ENCODE results near the gene FOXF1.

FOXF1 gene

GRCh38 chr16:86519649-86520316, 9.5 kb downstream of the FOXF1 start:
- DNase-seq, result no peak

DNA sequence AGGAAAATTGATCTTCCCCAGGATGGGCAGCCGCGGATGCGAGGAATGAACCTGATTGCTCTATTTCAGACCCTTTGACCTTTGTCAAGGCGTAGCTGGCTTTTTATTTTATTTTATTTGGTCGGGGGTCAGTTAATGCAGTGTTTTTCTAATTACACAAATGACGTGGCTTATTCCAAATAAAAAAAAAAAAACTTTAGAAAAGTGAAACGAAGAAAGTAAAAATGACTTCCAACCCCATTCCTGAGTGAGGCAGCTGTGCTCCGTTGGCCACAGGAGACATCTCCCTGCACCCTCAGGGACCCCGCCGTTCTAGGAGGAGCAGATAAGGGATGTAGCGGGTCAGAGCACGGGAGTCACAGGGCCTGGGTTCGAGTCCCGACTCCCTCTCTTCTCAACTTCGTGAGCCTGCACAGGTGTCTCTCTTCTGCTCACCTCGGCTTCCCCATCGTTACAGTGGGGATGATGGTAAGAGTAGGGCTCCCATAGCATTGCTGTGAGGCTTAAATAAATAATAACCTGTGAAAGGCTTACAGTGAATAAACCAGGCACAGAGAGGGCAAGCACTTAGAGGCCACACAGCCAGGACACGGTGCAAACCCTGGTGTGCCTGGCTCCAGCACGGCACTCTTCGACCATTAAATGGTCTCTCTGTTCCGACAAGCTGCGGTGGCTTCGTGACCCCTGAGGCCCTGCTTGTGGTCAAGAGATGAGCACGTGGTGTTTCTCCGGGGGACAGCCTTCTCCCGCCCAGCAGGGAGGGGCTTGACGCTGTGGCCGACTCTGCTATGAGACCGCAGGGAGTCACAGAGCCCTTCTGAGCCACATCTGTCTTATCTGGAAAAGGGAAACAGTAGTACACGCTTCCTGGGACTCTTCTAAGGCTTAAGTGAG, 10.2 kb downstream of the FOXF1 start:
- DNase-seq, result no peak

DNA sequence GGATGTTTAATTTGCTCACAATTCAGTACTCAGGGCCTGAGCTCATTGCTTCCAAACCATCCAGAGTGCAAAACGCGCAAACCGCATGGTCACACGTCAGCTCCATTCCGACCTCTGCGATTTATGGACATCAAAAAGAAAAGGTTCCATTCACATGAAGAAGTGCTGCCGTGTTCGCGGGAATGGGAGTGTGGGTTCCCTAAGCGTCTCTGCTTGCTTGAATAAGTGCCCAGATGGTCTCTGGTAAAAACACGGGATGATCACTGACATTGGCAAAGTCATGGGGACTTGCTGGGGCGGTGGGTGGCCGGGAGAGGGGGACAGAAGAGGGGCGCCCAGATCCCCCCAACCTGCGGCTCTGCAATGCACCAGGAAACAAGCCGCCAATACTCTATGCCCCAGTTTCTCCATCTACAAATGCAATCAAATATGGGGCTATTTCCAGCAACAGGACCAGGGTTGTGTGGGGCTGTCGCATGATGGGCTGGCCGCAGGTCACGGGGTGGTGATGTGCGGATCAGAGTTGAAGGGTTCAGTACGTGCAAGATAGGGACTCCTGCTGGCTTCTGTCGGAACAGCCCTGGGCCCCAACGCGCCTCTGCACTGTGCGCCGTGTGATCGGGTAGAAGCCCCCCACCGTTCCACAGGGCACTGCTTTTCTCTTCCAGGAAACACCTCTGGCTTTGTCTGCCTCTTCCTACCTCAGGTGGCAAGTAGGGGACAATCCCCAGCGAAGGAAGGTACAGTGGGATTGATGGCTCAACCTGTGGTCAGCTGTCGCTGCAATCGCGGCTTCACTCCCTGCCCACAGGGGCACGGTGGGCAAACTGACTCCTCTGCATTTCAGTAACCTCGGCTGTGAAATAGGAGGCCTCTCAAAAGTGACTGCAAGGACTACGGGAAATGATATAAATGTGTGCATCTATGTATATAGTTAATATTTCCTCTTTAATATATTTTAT, 11.2 kb downstream of the FOXF1 start:
- no peak for DNase-seq

DNA sequence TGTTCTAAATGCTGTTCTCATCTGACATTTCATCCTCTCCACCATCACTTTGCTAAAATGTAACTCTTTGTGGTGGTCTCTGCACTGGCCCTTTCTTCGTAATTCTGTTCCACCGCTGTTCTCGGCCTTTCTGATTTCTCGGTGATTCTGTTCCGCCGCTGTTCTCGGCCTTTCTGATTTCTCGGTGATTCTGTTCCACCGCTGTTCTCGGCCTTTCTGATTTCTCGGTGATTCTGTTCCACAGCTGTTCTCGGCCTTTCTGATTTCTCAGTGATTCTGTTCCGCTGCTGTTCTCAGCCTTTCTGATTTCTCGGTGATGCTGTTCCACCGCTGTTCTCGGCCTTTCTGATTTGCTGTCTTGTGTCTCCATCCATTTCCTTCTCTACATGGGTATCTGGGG, 12.3 kb downstream of the FOXF1 start:
- DNase-seq, result no peak

DNA sequence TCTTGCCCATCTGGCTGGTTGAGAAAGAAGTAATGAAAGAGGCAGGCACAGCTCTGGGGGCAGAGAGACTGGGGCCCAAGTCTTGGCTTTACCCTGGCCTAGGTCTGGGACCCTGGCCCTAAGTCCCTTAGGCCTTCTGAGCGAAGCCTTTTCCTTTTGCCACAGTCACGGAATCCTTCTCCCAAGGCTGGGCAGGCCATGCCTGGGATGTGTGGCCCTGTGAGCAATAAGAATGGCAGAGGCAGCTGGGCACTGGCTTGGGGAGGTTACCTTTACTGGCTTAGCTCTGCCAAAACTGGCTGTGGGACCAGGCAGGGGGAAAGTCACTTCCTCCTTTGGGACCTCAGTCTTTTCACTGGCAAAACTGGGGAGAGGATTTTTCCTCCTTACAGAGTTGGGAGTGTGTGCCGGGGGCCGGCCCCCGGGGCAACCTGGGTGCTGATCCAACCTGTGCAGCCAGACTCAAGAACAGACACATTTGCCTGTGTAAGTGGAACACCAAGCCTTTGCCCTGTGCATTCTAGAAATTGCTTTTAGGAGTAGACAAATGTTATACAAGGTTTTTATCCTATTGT, 12.9 kb downstream of the FOXF1 start:
- DNase-seq, result no peak

GRCh38 chr16:86524029-86524428, 13.7 kb downstream of the FOXF1 start:
- no peak for DNase-seq

DNA sequence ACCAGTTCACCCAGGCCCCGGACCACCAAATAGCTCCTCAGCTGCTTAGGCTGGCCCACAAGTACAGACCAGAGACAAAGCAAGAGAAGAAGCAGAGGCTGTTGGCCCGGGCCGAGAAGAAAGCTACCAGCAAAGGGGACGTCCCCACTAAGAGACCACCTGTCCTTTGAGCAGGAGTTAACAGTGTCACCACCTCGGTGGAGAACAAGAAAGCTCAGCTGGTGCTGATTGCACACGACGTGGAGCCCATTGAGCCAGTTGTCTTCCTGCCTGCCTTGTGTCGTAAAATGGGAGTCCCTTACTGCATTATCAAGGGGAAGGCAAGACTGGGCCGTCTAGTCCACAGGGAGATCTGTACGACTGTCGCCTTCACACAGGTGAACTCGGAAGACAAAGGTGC, 15.4 kb downstream of the FOXF1 start:
- no peak for DNase-seq

DNA sequence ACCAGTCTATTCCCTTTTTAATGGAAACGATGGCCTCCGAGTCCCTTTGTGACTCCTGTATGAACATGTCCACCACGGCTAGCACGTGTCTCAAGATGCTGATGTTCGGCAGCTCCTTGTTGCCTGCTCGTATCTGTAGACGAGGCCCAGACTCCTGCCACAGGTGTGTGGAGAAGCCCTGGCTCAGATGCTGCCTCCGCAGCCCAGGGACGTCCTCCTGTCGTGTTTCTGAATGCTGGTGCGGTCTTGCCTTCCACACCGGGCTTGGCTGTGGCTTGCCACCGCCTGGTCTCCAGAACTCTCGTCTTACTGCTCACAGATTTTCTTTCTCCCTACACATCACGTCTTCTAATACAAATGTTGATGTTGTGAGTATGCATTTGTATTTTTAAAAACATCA, 17.0 kb downstream of the FOXF1 start:
- no peak for DNase-seq

DNA sequence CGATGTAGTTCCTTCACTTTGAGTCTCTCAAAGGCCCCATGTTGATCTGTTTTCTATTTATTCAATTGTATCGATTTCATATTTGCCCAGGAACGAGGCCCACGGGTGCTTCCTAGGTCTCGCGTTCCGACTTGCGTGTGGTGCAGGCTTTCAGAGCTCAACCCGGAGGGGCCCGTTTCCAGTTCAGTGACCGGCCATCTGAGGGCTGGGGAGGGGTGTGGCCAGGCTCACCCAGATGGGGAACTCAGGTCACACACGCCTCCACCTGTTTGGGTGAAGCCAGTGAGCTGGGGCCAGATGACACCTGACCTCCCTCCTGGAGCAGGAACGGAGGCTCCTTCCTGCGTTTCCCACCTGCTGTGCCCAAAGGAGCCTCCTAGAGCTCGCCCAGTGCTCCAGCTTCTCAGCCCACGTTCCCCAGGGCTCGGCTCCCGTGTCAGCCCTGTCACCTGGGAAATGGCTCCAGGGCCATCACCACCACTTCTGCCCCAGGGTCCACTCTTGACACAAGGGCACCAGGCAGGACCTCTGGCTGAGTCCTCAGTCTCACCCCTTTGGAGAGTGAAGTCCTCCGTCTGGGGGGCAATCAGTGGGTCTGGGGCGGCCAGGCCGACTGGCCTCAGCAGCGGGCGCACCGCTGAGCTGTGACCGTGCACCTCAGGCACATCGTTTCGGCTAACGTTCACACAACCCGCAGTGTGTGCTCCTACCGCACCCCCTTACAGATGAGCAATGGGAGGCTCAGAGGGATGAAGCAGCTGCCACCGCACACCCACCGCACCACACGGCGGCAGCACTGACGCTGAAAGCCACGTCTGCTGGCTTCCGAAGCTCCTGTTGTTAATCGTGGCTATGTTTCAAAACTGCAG, 18.0 kb downstream of the FOXF1 start:
- DNase-seq, result no peak

DNA sequence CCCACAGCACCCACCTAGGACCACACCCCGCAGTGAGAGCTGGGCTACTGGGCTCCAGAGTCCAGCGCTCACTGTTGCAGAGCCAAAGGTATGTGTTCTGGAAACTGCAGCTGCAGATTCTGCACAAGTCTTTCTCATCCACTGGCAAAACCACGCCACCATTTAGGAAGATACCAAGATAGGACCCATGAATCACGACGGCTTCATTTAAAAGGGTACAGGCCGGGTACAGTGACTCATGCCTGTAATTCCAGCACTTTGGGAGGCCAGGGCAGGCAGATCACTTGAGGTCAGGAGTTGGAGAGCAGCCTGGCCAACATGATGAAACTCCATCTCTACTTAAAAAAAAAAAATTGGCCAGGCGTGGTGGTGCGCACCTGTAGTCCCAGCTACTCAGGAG, 18.8 kb downstream of the FOXF1 start:
- DNase-seq, result no peak

DNA sequence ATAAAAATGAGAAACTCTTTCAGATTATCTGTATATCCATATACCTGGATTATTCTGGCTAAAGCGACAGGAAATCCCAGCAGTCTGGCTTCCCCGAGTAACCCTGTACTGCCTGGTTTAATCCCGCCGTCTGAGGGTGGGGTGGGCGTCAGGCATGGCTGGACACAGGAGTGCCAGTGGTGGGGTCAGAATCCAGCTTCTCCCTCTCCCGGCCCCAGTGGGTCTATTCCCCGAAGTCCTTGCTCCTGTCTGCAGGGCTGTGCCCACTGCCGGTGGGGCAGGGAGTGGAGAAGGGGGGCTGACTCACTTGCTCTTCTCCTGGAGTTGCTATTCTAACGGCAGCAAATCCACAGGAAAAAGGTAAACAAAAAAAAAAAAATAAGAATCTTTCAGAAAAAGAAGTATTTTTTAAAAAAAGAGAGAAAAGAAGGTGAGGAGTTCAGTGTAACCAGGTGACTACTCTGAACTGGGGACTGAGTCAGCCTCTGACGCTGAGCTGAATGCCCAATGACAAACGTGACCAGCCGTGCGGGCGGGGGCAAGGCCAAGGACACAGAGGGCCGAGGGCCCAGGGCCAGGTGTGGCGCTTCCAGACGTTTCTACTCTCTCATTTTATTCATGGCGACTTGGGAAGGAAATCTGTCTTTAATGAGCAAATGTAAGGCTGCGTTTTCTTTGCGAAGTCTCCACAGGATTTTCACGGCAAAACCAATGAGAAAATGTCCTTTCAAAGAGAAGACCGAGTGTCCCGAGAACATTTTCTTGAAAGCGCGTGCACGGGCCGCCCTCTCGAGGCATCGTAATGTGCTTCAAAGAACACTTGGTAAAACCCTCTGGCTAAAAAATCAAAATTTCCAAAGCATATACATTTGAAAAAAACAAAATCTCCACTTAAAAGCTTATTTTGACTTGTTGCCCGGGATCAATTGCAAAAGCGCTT, 20.2 kb downstream of the FOXF1 start:
- DNase-seq, result no peak

DNA sequence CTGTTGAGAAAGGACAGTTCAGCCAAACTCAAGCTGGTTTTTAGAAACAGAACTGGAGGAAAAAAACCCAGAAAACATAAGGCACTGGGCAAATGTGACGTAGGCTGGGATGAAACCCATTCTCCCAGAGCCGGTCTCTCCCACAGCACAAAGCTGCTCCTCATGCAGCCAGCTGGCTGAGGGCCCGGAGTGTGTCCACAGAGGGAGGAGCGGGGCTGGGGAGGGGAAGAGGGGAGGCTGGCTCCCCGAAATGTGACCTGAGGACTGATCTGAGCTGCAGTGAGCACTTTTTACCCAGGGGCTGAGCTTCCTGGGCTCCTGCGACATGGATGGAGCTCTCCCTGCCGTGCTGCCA, 20.8 kb downstream of the FOXF1 start:
- DNase-seq, result no peak

GRCh38 chr16:86531641-86532525, 21.6 kb downstream of the FOXF1 start:
- no peak for DNase-seq

- no peak for DNase-seq
Observed at GRCh38 chr16:86532526-86532815, 22.1 kb downstream of the FOXF1 start.

GRCh38 chr16:86533076-86533475, 22.7 kb downstream of the FOXF1 start:
- no peak for DNase-seq

DNA sequence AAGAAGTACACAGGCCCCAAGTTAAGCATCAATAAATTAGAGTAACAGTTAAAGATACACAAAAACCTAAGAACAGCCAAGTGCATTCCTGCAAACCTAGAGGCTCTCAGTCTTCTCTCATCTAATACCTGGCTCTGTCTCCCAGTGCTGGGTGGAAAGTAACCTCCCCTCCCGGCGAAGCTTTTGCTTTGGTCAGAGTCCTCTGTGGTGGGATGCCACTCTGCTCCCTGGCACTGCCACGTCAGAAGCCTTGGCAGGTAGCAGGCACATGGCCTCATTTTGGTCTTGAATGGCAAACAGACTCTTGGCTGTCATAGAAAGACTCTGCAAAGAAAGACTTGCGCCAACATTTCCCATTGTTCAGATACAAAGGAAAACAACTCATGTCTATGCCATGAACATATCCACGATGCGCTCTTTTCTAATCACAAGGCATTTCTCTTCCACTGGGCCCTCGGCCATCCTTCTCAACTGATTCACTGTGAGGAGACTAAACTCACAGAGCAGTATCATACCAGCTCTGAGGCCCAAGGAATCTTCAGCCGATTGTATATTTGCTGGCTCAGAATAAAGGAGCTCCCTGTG, 23.5 kb downstream of the FOXF1 start:
- no peak for DNase-seq

DNA sequence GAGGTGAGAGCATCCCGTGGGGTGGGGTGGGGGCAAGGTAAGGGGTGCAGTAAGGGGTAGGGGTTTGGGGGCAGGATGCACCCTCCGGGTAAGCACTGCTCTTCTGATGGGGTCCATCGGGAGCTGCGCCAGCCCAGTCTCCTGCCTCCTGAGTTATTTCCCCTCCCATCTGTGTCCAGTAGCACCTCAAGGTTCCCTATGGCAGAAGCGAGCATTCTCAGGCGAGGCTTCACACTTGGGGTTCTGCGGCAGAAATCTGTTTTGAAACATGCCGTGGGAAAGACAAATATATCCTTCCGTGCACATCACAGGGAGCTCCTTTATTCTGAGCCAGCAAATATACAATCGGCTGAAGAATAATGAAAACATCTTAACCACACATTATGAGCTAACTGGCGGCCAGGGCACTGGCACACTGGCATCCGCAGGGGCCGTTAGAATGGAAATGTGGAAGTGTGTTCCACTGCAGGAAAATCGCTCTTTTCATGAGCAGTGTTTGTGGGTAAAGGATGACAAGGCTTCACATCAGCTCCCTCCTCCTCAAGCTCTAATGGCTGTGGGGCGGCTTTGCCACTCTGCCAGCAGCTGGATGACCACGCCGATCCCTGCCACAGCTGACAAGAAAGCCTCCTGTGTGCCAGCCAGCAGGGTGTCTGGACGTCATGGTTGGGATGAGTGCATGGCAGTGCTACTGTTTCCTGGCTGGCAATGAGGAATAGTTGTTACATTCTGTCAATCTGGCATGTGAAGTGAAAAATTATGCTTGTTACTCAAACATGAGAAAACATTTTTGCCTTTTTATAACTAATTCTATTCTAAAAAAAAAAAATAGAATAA, 24.7 kb downstream of the FOXF1 start:
- no peak for DNase-seq

GRCh38 chr16:86536621-86537020, 26.3 kb downstream of the FOXF1 start:
- DNase-seq, result no peak

DNA sequence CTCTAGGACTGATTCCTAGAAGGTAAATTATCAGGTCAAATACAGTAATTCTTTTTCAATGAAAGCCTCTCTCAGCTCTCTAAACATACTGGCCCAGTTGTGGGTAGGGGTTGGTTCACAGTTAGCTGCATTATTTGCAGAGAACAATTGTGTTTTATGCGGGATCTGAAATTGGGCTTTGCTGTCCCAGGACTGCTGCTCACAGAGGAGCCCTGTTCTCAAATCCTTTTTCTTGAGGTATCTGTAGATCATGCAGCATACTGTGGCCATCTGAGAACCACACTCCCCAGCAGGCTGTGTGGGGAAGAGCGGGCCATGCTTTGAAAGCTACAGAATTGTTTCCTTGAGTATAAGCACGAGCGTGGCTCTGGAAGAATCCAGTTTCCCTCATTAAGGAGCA, 27.2 kb downstream of the FOXF1 start:
- no peak for DNase-seq

All from NCI-H1436 treated with DMSO at 0.1 percent for 48 hours (cell line).